GOT3 (cell line): Measurements from ENCODE around the gene AUTS2.

Experiments
- DNase-seq: peaks from one replicate; lab custom pipeline; 2025; ENCODE audit warnings: mixed read lengths; lab: John Stamatoyannopoulos, UW

AUTS2 gene

DNA sequence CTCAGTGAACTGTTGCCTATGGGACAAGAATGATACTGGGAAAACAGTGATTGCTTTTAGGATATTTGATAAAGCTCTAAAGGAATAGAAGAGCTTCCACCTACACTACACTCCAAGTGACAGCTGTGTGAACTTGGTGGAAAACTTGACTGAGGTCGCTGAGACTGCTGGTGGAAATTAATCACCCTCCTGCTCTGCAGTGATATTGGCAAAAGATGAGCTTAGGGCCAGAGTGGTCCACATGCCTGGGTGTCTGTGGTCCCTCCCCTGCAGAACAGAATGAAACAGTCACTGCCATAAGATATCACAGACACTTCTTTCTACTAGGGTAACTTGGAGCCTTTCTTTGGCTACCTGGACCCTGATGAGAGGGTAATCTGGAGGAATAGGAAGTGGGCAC lies 1151.6 kb downstream of the AUTS2 start:
- DNase-seq: no peak

DNA sequence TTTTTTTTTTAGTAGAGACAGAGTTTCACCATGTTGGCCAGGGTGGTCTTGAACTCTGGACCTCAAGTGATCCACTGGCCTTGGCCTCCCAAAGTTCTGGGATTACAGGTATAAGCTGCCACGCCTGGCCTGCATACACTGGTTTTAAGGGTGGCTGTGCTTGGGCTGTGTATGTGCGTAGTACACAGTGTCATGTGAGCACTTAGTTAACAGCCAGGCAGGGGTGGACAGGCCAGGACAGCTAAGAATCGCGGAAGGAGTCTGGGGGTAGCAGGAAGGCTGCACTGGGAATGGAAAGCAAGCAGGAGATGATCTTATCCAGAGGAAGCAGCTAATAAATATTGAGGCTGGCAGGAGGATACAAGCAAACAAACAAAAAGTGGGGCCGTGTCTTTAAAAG lies 1153.6 kb downstream of the AUTS2 start:
- DNase-seq: no peak

DNA sequence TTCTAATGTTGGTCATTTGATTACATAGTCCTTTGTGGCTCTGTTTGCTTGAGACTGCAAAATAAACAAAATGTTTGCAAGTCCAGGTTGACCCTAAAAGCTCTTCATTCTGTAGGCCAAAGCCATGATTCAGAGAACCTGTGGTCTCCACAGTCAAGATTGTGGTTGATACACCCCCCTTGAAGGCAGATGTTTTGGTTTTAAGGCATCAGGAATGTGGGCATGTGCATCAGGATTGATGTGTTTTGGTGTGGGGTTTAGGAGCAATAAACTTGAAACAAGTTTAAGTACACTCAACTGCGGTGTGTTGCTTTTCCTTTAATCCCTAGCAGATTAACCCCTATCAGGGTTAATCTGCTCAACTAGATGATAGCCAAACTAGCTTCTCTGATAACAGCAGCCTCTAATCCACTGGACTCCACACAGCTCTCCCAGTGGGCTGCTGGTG lies 1154.5 kb downstream of the AUTS2 start:
- no peak for DNase-seq

DNA sequence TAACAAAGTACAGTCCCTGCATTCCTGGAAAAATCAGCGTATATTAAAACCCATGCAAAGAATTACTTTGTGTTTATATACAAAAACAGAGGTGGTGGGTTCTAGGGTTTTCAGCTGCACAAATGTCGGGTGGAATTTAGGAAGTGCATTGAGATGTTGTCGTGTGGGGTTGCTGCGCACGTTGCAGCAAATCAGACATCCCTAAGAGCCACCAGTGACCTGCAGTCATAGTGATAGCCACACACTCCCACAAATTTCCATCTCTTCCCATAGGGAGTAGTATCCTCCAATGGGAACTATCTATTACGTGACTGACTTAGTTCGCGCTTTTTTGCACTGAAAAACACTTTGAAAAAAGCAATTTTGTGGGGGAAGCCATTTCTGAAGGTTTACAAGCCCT lies 1158.5 kb downstream of the AUTS2 start:
- DNase-seq: no peak

DNA sequence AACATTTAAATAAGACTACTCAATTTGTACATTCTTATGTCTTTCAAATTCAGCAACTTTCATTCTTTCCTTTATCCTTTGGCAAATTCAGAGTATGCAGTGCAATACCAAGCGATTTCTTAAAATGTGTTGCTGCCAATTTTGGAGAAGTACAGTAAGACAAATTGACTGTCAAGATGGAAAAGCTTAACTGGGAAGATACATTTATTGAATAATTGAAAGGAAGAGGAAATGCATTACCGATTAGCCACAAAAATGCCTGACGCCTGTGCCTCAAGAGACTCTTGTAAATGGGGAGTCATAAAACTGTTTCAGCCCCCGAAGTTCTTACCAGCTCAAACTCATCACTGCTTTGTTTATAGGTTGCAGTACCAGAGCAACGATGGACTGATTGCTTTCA lies 1160.4 kb downstream of the AUTS2 start:
- no peak for DNase-seq

DNA sequence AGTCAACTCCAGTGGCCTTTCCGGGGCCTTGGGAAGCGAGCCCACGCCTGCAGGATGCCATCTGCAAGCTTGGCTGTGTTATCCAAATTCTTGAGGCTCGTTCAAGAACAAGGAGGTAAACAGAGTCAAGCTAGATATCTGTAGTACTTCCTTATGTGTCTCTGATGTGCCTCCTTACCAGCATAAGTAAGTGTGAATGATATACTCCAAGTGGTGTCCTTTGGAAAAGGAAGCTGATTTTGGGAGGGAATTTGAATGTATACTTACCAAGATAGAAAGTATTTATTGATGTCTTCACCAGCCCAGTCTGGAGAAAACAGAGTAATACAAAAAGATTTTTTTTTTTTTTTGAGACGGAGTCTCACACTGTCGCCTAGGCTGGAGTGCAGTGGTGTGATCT lies 1161.4 kb downstream of the AUTS2 start:
- no peak for DNase-seq

DNA sequence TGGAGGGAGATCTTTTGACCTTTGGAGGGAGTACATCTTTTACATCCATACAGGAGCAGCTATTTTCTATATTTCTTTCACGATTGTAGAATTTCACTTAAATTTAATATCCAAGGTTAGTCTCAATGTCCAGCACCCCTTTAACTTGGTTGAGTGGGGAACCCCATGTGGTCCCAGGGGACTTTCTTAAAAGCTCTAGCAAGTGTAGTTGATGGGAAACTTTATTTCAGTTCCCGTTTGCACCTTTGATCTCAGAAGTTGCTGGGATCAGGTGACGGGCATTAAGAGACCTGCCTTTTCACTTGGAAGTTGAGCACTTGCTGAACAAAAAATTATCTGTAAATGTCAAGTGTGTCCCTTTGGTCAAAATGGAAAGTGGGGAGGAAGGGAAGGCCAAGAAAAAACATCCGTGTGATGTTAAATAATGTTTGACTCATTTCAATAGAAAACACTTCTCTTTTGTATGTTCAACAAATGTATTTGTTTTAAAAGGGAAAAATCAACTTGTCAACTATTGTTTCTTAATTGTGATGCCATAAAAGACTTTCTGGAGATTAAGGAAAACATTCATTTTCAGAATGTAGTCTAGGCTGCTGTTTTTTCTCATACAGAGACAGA lies 1163.5 kb downstream of the AUTS2 start:
- DNase-seq: no peak

DNA sequence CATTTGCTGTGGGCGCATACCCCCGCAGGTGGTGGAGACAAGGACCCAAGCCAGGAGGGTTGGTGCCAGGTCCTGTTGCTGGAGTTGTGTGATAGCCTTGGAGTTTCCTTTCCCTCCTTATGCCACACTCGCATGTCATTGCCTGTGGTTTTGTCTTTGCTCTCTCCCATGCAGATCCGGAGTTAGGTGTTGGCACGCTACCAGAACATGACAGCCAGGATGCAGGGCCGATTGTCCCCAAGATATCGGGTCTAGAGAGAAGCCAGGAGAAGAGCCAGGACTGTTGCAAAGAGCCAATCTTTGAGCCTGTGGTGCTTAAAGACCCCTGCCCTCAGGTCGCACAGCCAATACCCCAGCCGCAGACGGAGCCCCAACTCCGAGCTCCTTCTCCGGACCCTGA lies 1164.4 kb downstream of the AUTS2 start:
- DNase-seq: no peak

DNA sequence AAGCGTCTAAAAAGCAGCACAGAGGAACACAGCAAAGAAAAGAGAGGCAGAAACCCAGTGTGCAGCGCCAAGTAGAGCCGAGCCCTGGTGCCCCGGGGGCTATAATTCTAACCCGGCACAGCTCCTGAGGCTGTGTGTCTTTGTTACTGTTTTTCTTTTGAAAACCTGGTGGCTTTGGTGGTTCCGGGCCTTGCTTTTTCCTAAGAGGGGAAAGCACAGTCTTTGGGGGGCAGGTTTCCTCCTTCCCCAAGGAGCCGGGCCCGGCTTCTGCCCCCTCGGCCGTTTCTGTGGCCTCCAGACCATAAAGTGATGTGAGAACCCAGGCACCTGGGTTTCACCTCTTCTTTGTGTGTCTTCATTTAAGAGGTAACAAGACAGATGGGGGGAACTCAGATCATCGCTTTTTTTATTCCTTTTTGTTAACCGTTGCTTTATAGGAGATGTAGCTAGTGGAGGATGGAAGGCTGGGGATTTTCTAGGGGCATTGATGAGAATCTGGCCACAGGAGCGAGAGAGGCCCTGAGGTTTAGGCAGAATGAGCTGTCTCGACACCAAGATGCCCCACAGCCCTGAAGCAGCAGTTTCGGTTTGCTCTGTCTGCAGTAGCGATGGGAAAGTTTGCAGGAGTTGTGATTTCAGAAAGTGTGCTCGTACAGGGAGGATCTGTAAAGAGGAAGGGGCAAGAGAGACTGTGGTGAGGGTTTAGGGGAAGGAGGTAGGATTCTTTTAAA lies 1165.9 kb downstream of the AUTS2 start:
- DNase-seq: no peak

DNA sequence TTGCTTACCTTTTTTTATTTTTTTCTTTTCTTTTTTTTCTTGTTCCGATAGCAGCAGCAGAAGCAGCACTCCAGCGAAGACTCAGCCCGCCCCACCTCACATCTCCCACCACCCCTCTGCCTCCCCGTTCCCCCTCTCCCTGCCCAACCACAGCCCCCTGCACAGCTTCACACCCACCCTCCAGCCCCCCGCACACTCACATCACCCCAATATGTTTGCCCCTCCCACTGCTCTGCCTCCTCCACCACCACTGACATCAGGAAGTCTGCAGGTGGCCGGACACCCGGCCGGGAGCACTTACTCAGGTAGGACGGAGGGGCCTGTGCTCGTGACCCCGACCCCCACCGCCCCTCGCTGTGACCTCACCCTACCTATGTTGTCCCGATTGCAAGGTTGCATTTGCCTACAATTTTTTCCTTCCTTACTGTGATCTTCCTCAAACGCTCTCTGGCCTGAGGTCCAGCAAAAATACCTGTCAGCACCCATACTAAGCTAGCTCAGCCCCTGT lies 1166.5 kb downstream of the AUTS2 start:
- no peak for DNase-seq

DNA sequence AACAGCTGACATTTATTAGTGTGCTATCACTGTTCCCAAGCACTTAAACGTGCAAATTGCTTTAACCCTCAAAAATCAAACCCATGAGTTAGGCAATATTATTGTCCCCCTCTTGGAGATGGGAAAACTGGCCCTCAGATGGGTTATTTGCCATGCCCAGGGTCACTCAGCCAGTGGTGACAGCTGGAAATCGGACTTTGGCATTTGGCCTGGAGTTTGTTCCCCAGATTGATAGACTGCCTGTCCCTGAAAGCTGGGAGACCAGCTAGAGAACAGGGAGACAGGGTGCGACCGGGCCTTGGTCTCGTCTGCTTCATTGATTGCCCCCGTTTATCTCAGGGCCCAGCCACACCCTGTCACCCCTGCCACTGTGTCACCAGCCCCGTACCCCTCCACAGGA lies 1167.4 kb downstream of the AUTS2 start:
- DNase-seq: no peak

DNA sequence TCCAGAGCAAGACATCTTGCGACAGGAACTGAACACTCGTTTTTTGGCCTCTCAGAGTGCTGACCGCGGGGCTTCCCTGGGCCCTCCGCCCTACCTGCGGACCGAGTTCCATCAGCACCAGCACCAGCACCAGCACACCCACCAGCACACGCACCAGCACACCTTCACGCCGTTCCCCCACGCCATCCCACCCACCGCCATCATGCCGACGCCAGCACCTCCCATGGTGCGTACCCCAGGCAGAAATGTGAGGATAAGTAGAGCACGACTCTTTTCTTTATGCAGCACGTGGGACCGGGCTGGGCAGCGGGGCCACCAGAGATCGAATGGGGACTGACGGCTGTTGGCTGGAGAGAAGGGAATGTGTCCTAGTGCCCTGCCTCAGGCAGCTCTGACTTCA lies 1167.8 kb downstream of the AUTS2 start:
- DNase-seq: no peak

DNA sequence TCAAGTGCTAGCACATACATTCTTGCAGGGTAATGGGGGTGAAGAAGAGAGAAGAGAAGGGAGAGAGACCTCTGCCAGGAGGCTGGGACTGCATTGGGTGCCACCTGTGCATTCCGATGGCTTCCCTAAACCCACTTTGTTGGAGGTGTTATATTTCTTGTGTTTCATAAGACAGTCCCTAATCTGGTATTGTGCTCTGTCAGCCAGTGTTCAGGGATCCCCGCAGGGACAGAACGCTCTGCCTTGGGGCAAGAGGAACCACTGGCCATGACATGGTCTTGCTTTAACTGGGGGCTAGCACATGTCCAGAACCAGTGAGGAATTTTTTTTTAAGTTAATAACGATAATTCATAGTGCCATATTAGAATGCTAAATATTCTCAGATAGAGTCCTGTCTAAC lies 1168.4 kb downstream of the AUTS2 start:
- no peak for DNase-seq

DNA sequence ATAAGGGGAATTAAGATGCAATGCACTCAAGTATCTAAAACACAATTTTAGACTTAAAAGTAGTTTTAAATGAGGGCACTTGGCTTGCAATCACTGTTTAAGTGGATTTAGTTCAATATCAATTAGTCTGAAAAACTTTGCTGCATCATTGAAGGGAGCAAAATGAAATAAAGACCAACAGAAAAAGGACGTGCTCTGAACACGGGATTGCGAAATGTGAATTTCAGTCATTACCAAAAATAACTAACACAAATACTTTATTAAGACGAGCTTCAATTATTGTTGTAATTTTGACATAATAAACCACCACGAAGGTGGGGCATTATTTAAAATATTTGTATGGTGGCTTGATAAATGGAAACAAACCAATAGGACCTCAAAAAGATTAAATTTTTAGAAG lies 1171.9 kb downstream of the AUTS2 start:
- no peak for DNase-seq

DNA sequence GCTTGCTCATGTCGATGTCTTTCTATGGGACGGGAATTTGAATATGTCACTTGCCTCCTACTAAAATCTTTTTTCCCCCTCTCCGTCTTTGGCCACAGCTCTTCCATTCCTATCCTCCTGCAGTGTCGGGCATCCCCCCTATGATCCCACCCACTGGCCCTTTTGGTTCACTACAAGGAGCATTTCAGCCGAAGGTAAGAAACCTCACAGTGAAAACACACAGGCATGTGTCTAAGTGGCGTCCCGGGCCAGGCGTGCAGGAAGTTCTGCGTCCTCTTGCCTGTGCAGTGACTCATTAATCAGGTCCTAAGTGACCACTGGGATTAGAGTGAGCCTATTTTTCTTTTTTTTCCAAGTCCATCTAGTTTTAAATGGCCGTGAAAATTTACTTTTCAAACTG lies 1173.2 kb downstream of the AUTS2 start:
- no peak for DNase-seq

DNA sequence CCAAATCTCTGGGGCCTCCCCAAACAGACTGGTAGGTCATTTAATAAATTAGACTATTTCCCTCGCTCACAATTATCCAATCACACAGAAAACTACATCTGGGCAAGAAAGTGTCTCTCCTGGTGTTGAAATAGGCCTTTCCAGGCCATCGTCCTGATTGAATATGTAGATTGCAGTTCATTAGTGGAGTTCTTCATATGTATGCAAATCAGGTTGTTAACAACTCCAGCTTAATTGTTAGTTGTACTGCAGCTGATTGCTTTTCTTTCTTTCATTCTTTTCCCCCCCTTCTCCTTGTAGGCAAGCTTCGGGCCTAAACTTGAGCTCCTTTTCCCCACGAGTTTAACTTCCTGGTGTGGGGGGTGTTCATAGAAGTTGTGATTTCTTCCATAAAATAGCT lies 1174.6 kb downstream of the AUTS2 start:
- no peak for DNase-seq

DNA sequence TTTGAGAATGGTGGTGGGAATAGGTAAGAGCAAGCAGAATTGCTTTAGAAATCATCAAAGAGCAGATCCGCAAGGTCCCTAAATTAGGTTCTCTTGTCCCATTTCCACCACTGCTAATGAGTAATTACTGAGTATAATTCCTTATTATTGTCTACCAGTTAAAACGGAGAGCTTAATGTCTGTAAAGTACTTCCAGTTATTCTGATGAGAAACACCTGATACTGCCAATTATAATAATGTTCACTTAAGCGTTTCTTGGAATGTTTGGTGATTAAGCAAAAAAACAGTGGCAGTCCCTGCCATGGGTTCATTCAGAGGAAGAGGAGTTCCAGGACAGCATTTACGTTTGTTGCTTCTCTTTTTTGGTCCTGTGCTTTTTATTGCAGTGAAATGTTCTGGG lies 1175.1 kb downstream of the AUTS2 start:
- no peak for DNase-seq

DNA sequence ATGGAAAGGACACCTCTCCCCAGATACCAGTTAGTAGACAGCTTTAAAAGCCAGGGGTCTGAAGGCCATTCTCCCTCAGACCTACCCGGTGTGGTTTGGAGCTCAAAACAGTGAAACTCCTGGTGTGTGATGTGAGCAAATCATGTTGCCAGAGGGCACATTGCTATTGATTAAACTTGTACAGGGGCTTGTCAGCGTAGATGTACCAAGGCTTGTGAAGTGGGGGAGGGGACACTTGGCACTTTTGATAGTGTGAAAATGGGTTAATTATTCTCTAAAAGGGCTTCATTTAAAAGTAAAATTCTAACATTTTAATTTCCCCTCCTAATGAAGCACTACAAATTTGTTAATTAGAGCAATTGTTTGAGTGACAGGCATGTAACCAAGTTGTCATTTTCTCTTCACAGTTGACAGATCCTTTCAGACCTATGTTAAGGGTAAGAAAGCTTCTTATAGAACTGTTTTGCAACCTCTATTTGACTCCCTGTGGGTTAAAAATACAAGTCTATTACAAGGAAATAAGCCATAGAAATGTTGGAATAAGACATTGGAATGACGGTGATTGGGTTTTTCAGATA lies 1176.8 kb downstream of the AUTS2 start:
- DNase-seq: no peak

DNA sequence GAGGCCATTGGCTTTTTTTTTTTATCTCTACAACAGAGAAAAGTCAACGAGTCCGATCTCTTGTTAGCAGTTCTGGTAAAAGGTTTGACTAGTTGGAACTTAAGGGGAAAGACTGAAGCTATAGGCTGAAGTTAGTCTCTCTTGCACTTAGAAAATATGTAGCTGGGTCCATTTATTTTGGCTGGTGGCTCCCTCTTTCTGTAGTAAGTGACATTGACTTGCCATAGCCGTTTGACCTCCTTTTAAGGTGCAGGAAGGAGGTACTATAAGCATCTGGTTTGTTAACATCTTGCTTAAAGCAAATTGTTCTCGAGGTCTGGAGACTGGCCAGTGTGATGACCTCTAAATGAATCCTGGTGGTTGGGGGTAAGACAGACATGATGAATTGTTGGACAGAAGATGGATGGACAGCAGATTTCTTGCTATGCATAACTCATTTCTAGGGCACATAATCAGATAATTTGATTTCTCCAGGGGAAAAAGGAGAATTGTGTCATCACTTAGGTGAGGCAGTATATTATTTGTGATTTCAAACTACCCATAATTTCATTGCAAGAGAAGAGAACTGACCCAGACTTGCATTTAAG lies 1177.4 kb downstream of the AUTS2 start:
- no peak for DNase-seq

DNA sequence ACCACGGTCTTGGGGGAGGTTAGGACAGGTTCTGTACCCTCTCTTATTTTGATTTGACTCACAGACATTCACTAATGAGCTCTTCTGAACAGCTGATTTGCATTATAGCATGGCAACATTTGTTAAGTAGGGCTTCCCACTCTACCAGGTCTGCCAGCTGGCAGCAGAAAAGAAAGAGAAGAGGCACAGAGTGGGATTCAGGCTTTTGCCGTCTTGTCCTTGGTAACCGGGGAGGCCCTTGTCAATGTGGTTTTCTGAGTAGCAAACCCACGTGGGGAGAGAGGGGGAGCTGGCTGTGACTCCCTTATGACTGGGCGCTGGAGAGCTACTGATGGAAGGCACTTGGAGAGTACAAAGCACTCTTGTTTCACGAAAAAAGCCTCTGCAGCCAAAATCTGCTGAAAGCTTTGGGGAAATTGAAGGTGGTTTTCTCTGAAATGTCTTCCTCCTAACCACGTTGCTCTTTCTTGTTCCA lies 1178.4 kb downstream of the AUTS2 start:
- DNase-seq: no peak

DNA sequence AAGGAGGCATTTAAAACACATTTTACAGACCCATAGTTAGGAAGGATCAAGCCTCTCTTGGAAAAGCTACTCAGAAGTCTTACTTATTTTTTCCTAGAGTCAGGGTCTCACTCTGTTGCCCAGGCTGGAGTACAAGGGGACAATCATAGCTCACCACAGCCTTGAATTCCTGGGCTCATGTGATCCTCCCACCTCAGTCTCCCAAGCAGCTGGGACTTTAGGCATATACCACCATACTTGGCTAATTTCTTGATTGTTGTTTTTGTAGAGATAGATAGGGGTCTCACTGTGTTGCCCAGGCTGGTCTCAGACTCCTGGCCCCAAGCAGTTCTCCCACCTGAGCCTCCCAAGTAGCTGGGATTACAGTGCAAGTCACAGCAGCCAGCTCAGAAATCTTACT lies 1179.0 kb downstream of the AUTS2 start:
- no peak for DNase-seq

DNA sequence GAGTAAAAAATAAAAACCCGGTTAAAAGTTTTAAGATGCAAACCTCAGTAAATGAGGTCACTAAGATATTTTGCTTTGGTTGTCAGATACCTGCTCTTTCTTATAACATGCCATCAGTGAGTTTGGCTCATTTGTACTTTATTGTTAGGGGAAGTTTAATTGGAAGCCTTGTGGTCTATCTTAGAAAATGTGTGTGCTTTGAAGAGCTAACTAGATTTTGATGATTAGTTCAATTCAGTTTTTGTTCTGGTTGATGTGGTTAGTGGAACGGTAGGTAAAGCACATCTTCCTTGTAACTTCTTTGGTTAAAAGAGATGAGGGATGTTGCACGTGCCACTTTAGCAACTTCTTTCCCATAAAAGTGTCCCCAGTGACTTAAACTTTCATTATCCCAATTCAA lies 1180.3 kb downstream of the AUTS2 start:
- DNase-seq: no peak

DNA sequence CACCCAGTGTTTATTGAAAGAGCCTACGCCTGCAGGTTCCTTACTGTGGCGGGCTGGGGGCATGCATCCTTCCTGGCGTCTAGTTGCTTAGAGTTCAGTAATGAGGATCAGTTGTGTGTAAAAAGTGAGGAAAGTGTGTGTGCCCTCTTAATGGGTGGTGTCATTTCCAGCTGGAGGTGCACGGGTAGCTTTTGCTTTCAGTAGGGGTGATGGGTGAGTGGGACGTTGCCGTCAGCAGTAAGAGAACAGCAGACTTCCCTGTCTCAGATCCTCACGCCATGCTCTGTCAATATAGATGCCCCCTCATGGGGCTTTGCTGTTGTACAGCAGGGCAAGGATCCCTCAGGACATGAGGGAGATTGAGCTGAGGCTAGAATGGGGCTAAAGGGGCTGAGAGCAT lies 1181.0 kb downstream of the AUTS2 start:
- DNase-seq: no peak
